Thoracic aorta (tissue), 2 donors: ENCODE measurements around the gene BMAL1. TPM values are rescaled to one million over a fixed set of nuclear protein-coding genes. Genes with fewer than 3 reads are reported as not detected.

Experiments used
- ATAC-seq: fragments of 150-250 bp; one replicate; pipeline ENCODE4 v1.8.0; 2017; ENCODE audit warnings: low read depth; ENCODE audit not compliant: insufficient number of reproducible peaks, low FRiP score
- DNase-seq: peaks from one replicate; pipeline ENCODE4 v3.0.0-alpha.2; 2020; ENCODE audit warnings: low spot score
- H3K27ac ChIP-seq, 2 donors: fragments of 200-600 bp; sonication (generic); 1 replicate in 1 of 2; 2 replicates in 1 of 2; pipeline ENCODE4 v1.5.1; 2016; ENCODE audit warnings: mild to moderate bottlenecking in 2 of 2, moderate library complexity in 2 of 2
- H3K27me3 ChIP-seq: fragments of 200-600 bp; sonication (generic); replicated peaks from 2 replicates; pipeline ENCODE4 v1.6.0; 2016; ENCODE audit warnings: mild to moderate bottlenecking; ENCODE audit not compliant: insufficient read depth
- H3K36me3 ChIP-seq: fragments of 200-600 bp; sonication (generic); one replicate; pipeline ENCODE4 v1.5.1; 2016
- H3K4me1 ChIP-seq, 2 donors: fragments of 200-600 bp; sonication (generic); 1 replicate in 1 of 2; 2 replicates in 1 of 2; pipeline versions ENCODE4 v1.5.1 to v1.6.0; 2016; ENCODE audit warnings: low read depth in 2 of 2, mild to moderate bottlenecking in 1 of 2; ENCODE audit not compliant: control insufficient read depth in 1 of 2
- H3K4me3 ChIP-seq: fragments of 200-600 bp; sonication (generic); 2 replicates; pipeline ENCODE4 v1.5.1; 2016; ENCODE audit warnings: mild to moderate bottlenecking
- H3K9me3 ChIP-seq: fragments of 200-600 bp; sonication (generic); 2 replicates; pipeline ENCODE4 v1.5.1; 2016
- total RNA-seq, 2 donors: library from RNA; depleted of rRNA; stranded (reverse); fragments of >200 nt; gene quantifications; one replicate each; pipeline versions ENCODE4 v1.1.0 to v1.2.3, GENCODE V29; 2016
- TF ChIP-seq, protein P1 (sequence below): fragments of 200-600 bp; sonication (generic); IDR thresholded peaks from one replicate; pipeline ENCODE4 v1.5.1; 2019; ENCODE audit warnings: antibody characterized with exemption

BMAL1 gene
- total RNA-seq, 2 donors from 2014 or later = 21.8 to 40.8 TPM

DNA sequence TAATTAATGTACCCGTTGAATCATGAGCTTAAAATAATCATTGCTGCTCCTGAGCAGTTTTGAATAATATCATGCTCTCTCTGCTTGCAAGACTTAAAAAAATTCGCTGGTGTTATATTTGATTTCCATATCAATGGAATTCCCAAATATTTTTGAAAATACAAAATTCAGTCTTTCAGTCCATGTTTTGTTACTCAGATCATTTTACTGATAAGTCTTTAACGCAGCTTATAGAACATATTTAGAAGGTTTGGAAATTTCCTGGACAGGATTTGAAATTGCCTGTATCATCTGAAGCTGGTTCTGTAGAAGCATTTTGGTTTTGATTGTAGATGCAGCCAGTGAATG lies 1.9 kb downstream of the BMAL1 start:
- no peaks in the 10 kb centered on the region for H3K27me3 ChIP-seq
- ATAC-seq (no peak), DNase-seq (no peak)
- no peaks in the 10 kb centered on the region for H3K9me3 ChIP-seq
- peak overlapping the region; percentile 98 for H3K4me3 ChIP-seq
- peaks cover 4 to 24% of the 10 kb centered on the region in 2 donors for H3K4me1 ChIP-seq
- TF ChIP-seq, protein P1, sequence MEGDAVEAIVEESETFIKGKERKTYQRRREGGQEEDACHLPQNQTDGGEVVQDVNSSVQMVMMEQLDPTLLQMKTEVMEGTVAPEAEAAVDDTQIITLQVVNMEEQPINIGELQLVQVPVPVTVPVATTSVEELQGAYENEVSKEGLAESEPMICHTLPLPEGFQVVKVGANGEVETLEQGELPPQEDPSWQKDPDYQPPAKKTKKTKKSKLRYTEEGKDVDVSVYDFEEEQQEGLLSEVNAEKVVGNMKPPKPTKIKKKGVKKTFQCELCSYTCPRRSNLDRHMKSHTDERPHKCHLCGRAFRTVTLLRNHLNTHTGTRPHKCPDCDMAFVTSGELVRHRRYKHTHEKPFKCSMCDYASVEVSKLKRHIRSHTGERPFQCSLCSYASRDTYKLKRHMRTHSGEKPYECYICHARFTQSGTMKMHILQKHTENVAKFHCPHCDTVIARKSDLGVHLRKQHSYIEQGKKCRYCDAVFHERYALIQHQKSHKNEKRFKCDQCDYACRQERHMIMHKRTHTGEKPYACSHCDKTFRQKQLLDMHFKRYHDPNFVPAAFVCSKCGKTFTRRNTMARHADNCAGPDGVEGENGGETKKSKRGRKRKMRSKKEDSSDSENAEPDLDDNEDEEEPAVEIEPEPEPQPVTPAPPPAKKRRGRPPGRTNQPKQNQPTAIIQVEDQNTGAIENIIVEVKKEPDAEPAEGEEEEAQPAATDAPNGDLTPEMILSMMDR = no peak
- H3K36me3 ChIP-seq = no peaks in the 10 kb centered on the region
- H3K27ac ChIP-seq = no peak overlapping the region

DNA sequence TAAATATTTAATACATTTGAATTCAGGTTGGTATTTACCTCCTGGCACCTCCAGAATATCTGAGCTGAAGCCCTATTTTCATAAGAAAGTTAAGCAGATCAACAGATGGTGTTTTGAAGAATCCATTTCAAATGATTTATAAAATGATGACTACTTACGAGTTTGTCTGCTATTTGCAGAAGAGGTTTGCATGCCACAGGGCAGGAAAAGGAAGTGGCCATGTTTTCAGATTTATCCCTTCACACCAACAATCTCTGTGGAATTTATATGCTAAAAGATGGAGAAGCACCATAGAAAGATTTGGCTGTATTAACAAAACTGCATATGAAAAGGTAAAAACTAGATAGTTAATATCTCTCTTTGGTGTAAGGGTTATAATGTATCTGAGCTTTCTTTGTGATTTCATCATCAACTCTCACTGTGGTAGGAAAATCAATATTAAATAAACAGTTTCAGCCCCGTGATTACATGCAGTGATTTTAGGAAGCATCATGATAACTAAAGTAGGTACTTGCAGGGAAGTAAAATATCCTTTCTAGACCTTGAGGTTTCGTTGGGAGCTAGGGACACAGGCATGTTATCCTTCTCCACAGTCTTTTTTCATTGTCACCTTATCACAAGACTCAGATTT lies 2.6 kb downstream of the BMAL1 start:
- Histone ChIP-seq H3K27me3 (no peaks in the 10 kb centered on the region), H3K4me1 (peaks cover 4 to 24% of the 10 kb centered on the region in 2 donors), H3K4me3 (no peak overlapping the region), H3K36me3 (no peaks in the 10 kb centered on the region), H3K9me3 (no peaks in the 10 kb centered on the region), H3K27ac (no peak overlapping the region)
- ATAC-seq = no peak
- TF ChIP-seq, protein P1 = no peak
- no peak for DNase-seq

DNA sequence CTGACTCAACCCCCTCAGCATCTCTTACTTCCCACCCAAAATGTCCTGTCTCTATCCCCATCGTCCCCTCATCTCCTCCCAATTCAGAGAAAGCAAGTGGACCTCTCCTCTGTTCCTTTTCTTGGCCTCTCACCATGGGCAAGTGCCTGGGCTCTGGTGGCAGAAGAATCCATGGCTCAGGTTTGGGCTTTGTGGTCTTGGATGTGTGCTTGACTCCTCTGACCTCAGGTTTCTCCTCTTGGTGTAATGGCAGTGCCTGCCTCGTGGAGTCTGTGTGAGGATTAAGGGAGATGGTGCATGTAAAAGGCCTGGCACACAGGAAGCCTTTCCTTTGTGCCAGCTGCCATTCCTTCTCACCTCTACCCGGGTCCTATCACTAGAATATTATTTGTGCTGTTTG lies 3.2 kb downstream of the BMAL1 start:
- Histone ChIP-seq H3K36me3 (no peaks in the 10 kb centered on the region), H3K4me1 (peaks cover 4 to 24% of the 10 kb centered on the region in 2 donors), H3K4me3 (no peak overlapping the region), H3K27me3 (no peaks in the 10 kb centered on the region), H3K9me3 (no peaks in the 10 kb centered on the region), H3K27ac (no peak overlapping the region)
- DNase-seq (no peak), ATAC-seq (no peak)
- TF ChIP-seq, protein P1 = no peak

DNA sequence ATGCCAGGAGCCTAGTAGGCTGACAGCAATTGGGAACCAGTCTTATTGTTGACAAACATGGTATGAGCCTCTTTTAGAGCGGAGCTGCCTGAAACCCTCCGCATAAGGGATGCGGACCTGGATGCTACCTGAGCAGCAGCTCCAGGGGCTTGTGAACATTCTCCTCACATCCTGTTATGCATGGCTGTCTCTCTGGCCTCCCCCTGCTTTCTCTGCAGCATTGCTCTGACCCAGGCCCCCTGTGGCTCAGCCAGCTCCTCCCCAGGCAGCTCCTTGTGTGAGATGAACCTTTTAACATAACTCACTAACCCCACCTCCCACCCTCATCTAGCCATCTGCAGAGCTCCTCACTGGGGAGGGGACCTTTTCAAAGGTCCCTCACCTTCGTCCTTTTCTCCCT lies 6.0 kb downstream of the BMAL1 start:
- DNase-seq (no peak), ATAC-seq (no peak)
- no peak overlapping the region for H3K4me3 ChIP-seq
- H3K4me1 ChIP-seq = peaks cover 8 to 32% of the 10 kb centered on the region in 2 donors
- H3K27me3 ChIP-seq = no peaks in the 10 kb centered on the region
- no peaks in the 10 kb centered on the region for H3K9me3 ChIP-seq
- no peak overlapping the region for H3K27ac ChIP-seq
- TF ChIP-seq, protein P1 = no peak
- H3K36me3 ChIP-seq = no peaks in the 10 kb centered on the region

DNA sequence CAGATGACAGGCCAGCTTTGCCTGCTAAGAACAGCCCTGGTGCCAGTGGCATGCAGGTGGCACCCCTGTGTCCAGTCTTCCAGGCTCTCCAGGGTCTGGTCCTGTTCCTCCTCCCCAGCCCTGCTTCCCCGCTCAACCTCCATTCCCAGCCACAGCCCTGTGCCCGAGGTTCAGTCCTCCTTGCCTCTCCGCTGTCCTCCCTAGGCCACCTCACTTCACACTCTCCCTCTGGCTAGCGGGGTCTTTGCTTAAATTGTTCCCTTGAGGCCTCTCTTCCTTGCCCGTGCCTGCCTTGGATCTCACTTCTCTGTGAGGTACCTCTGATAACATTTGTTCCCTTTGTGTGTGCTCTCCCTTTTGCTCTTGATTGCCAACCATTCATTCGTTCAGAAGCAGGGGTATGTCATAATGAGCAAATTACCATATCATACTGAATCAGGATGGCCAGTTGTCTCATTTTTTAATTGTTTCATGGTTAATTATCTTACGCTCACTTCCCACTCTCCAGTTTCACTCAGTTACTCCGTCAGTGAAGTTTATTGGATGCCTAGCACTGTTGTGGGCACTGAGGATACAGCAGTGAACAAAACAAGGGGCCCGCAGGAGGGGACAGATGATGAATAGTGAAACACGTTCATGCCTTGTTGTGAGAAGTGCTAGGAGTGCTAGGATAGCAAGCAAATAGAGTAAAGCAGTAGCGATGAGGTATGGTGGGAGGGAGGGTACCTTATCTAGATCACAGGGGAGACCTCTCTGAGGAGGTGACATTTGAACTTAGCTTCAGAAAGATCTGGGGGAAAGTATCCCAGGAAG lies 7.4 kb downstream of the BMAL1 start:
- Histone ChIP-seq H3K9me3 (no peaks in the 10 kb centered on the region), H3K4me1 (peaks cover 4 to 25% of the 10 kb centered on the region in 2 donors), H3K27me3 (no peaks in the 10 kb centered on the region), H3K27ac (no peak overlapping the region), H3K4me3 (no peak overlapping the region), H3K36me3 (no peaks in the 10 kb centered on the region)
- DNase-seq = no peak
- TF ChIP-seq, protein P1 = no peak
- ATAC-seq = no peak
